ENCODE results near the gene AXDND1. TPM values are rescaled to one million over a fixed set of nuclear protein-coding genes. Genes with fewer than 3 reads are reported as not detected.

The AXDND1 gene
- polyA plus RNA-seq, 1 donor (not counting 4 experiments of a cell fraction or from before 2014, with no cell fraction given), result 0.04 TPM

DNA sequence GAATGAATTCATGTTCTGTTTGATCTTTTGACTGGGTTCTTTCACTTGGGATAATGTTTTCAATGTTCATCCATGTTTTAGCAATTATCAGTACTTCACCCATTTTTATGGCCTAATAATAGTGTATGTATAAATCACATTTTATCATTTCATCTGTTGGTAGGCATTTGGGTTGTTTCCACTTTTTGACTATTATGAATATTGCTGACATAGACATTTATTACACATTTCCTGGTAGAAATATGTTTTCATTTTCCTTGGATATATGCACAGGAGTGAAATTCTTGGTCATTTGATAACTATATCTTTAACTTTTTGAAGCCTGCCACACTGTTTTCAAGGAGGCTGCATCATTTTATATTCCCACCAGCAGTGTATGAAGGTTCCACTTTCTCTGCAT lies 79.8 kb downstream of the AXDND1 start:
- H4K20me1 ChIP-seq (ENCODE audit: control insufficient read depth, extremely low read depth, insufficient read depth, low read length), result no peaks in the 10 kb centered on the region
- no peak overlapping the region for H3K4me3 ChIP-seq (ENCODE audit: control insufficient read depth in 2 of 3, extremely low read depth in 1 of 3, insufficient read depth in 2 of 3, low read depth in 1 of 3, low read length in 3 of 3)
- no peak overlapping the region for H3K27ac ChIP-seq (ENCODE audit: control insufficient read depth, insufficient read depth, low read length)
- dilution Hi-C loops (cut with MboI; ENCODE audit: extremely low pct_ligation_motif_present, low sequenced_read_pairs), result no loop called here
- no peak for DNase-seq (ENCODE audit: low read depth, low spot score)
- H3K9me1 ChIP-seq (ENCODE audit: control insufficient read depth, extremely low read depth, insufficient read depth, low read length), result no peaks in the 10 kb centered on the region
- FAIRE-seq, result no peak
- no peaks in the 10 kb centered on the region for H3K36me3 ChIP-seq (ENCODE audit: control insufficient read depth in 2 of 2, extremely low read depth in 1 of 2, insufficient read depth in 2 of 2, low read length in 2 of 2)
- no peak overlapping the region for H3K9ac ChIP-seq (ENCODE audit: control insufficient read depth, extremely low read depth, insufficient read depth, low read length)
- H2AFZ ChIP-seq (ENCODE audit: control insufficient read depth, low read length), result no peak overlapping the region
- H3K79me2 ChIP-seq (ENCODE audit: control insufficient read depth, insufficient read depth, low read length), result no peaks in the 10 kb centered on the region
- no peaks in the 10 kb centered on the region for H3K9me3 ChIP-seq (ENCODE audit: control insufficient read depth, low read depth, low read length)
- TF ChIP-seq, protein P1, sequence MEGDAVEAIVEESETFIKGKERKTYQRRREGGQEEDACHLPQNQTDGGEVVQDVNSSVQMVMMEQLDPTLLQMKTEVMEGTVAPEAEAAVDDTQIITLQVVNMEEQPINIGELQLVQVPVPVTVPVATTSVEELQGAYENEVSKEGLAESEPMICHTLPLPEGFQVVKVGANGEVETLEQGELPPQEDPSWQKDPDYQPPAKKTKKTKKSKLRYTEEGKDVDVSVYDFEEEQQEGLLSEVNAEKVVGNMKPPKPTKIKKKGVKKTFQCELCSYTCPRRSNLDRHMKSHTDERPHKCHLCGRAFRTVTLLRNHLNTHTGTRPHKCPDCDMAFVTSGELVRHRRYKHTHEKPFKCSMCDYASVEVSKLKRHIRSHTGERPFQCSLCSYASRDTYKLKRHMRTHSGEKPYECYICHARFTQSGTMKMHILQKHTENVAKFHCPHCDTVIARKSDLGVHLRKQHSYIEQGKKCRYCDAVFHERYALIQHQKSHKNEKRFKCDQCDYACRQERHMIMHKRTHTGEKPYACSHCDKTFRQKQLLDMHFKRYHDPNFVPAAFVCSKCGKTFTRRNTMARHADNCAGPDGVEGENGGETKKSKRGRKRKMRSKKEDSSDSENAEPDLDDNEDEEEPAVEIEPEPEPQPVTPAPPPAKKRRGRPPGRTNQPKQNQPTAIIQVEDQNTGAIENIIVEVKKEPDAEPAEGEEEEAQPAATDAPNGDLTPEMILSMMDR (optimal IDR thresholded peaks at IDR 0.05 in 1 of 3, IDR thresholded peaks at IDR 0.05 in 1 of 3, conservative IDR thresholded peaks at IDR 0.05 in 1 of 3; ENCODE audit: extremely low read depth in 1 of 3, insufficient read depth in 2 of 3, low read length in 3 of 3), result no peak
- TF ChIP-seq EZH2 (IDR thresholded peaks at IDR 0.05; ENCODE audit: low read length), result no peak
- no peaks in the 10 kb centered on the region for H3K27me3 ChIP-seq (ENCODE audit: control insufficient read depth, extremely low read depth, insufficient read depth, low read length)
- H3K4me2 ChIP-seq (ENCODE audit: control insufficient read depth, extremely low read depth, insufficient read depth, low read depth, low read length), result no peak overlapping the region
- no peaks in the 10 kb centered on the region for H3K4me1 ChIP-seq (ENCODE audit: control insufficient read depth, extremely low read depth, insufficient read depth, low read length)

DNA sequence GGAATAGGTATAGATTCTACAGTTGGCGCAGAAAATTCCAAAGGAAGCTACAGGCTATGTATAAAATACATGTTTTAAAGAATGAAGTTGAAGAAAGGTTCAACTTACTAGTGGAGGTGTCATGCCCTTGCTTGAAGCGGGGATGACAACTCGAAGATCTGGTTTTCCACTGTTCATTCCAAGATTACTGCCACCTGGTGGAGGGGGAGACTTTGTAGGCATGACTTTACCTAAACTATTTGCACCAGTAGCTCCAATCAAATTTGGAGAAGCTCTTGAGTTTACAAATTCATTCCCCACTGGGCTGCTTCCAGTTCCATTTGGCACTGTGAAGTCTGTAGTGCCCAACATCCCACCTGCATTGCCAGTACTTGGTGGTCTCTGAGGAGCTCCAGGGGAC lies 81.7 kb downstream of the AXDND1 start:
- Histone ChIP-seq H3K27me3 (ENCODE audit: control insufficient read depth, extremely low read depth, insufficient read depth, low read length) (no peaks in the 10 kb centered on the region), H3K9ac (ENCODE audit: control insufficient read depth, extremely low read depth, insufficient read depth, low read length) (no peak overlapping the region), H3K36me3 (ENCODE audit: control insufficient read depth in 2 of 2, extremely low read depth in 1 of 2, insufficient read depth in 2 of 2, low read length in 2 of 2) (no peaks in the 10 kb centered on the region), H3K4me2 (ENCODE audit: control insufficient read depth, extremely low read depth, insufficient read depth, low read depth, low read length) (no peak overlapping the region), H3K27ac (ENCODE audit: control insufficient read depth, insufficient read depth, low read length) (no peak overlapping the region), H2AFZ (ENCODE audit: control insufficient read depth, low read length) (no peak overlapping the region), H3K79me2 (ENCODE audit: control insufficient read depth, insufficient read depth, low read length) (no peaks in the 10 kb centered on the region), H4K20me1 (ENCODE audit: control insufficient read depth, extremely low read depth, insufficient read depth, low read length) (no peaks in the 10 kb centered on the region), H3K9me3 (ENCODE audit: control insufficient read depth, low read depth, low read length) (no peaks in the 10 kb centered on the region), H3K9me1 (ENCODE audit: control insufficient read depth, extremely low read depth, insufficient read depth, low read length) (no peaks in the 10 kb centered on the region), H3K4me3 (ENCODE audit: control insufficient read depth in 2 of 3, extremely low read depth in 1 of 3, insufficient read depth in 2 of 3, low read depth in 1 of 3, low read length in 3 of 3) (no peak overlapping the region), H3K4me1 (ENCODE audit: control insufficient read depth, extremely low read depth, insufficient read depth, low read length) (no peaks in the 10 kb centered on the region)
- no peak for TF ChIP-seq EZH2 (IDR thresholded peaks at IDR 0.05; ENCODE audit: low read length)
- TF ChIP-seq, protein P1 (optimal IDR thresholded peaks at IDR 0.05 in 1 of 3, IDR thresholded peaks at IDR 0.05 in 1 of 3, conservative IDR thresholded peaks at IDR 0.05 in 1 of 3; ENCODE audit: extremely low read depth in 1 of 3, insufficient read depth in 2 of 3, low read length in 3 of 3), result peak; percentile 9 to 40 (median 23)
- no peak for DNase-seq (ENCODE audit: low read depth, low spot score)
- FAIRE-seq, result no peak
- dilution Hi-C loops (cut with MboI; ENCODE audit: extremely low pct_ligation_motif_present, low sequenced_read_pairs), result no loop called here

Measured in keratinocyte (primary cell).